Measurements from ENCODE around the gene NCK2. TPM values are rescaled to one million over a fixed set of nuclear protein-coding genes. Genes with fewer than 3 reads are reported as not detected.

The NCK2 gene
- total and polyA plus RNA-seq, 10 of the 15 experiments (the other 5 are each of a cell fraction or from before 2014, with no cell fraction given): 1.2 to 30.9 (median 14.1) TPM

DNA sequence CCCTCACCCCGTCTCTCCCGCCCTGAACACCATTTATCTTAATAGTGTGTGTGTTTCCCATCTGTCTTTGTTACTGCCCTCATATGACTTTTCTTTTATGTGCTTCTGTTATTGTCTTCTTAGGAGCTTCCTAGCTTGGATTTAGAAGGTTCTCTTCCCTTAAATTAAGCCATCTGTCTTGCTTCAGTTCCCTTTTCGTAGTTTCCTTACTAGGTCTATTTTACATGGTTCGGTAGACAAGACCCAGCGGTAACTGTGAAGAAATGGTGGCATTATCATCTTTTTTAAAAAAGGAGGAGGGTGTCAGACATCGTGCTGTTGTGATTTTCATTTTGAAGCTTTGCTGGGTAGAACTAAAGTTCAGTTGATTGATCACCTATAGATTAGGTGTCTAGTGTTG is 10.3 kb downstream of the NCK2 start:
- no peaks in the 10 kb centered on the region for H3K27me3 ChIP-seq (replicated peaks in 1 of 2; ENCODE audit: control insufficient read depth in 2 of 2, insufficient read depth in 2 of 2, low read length in 1 of 2)
- DNase-seq (ENCODE audit: low read depth, low spot score): no peak
- no peak overlapping the region for H2AFZ ChIP-seq (ENCODE audit: control insufficient read depth, low read depth, low read length)
- intact Hi-C loops (cut with micrococcal nuclease; ENCODE audit: unreplicated experiment) (no loop called here), in situ Hi-C loops (cut with MboI) (no loop called here)
- CTCF ChIA-PET: interaction anchor here (1.2 to 2.8 kb wide), 5 partner anchors 8 to 828 kb away, joined by 3 to 24 read pairs (median 4); no protein-coding TSS in a partner anchor
- RAD21 ChIA-PET (ENCODE audit: unreplicated experiment): interaction anchor here (0.6 to 5.8 kb wide), 10 partner anchors 8 to 120 kb away, joined by 3 to 37 read pairs (median 4); no protein-coding TSS in a partner anchor
- H3K4me2 ChIP-seq (ENCODE audit: control insufficient read depth, insufficient read depth): peak overlapping the region; percentile 48
- H3K9me3 ChIP-seq (replicated peaks; ENCODE audit: control insufficient read depth, insufficient read depth, low read length): no peaks in the 10 kb centered on the region
- peak overlapping the region; percentile 49; the same call in 1 of the 2 replicates for H3K27ac ChIP-seq (ENCODE audit: control insufficient read depth, insufficient read depth)
- no peak overlapping the region for H3K9ac ChIP-seq (ENCODE audit: control insufficient read depth, insufficient read depth, low read length)
- BruUV-seq (replicated peaks): no TSS peak
- H3K4me3 ChIP-seq: peak overlapping the region; percentile 49
- peaks cover 81% of the 10 kb centered on the region for H3K79me2 ChIP-seq (ENCODE audit: control insufficient read depth, insufficient read depth, low read length)
- TF ChIP-seq NFIC (IDR thresholded peaks at IDR 0.05; ENCODE audit: low read depth, low read length): 0 out of 2 replicates have a peak, but pooled peaks have one; percentile 11
- TF ChIP-seq HDAC6 (IDR thresholded peaks at IDR 0.05; ENCODE audit: unreplicated experiment): no peak
- 0 out of 2 replicates have a peak, but pooled peaks have one; percentile 4 for TF ChIP-seq RUNX3 (IDR thresholded peaks at IDR 0.05; ENCODE audit: low read length)
- no peak for TF ChIP-seq TARDBP (IDR thresholded peaks at IDR 0.05; ENCODE audit: borderline replicate concordance)
- TF ChIP-seq SPI1 (IDR thresholded peaks at IDR 0.05; ENCODE audit: borderline replicate concordance, insufficient read depth, low read depth, low read length): peak; percentile 63; the same call in 1 of the 2 replicates
- TF ChIP-seq IKZF2 (IDR thresholded peaks at IDR 0.05): peak; percentile 27 to 34; a peak in 3 of 4 replicates
- no peak for TF ChIP-seq WRNIP1 (IDR thresholded peaks at IDR 0.05; ENCODE audit: borderline replicate concordance, low read depth, low read length)
- POLR2A ChIA-PET: interaction anchor here (1.0 to 4.2 kb wide), 4 partner anchors 8 to 49 kb away, joined by 3 to 27 read pairs (median 4); no protein-coding TSS in a partner anchor
- WGBS (ENCODE audit: insufficient coverage, insufficient replicate concordance, low lambda C conversion rate, missing lambda C conversion rate): 59% methylated on average over 6 of the region's 6 CpGs
- no peaks in the 10 kb centered on the region; the same call in 1 of the 2 replicates for H4K20me1 ChIP-seq (ENCODE audit: control insufficient read depth, insufficient read depth)
- H3K4me1 ChIP-seq (ENCODE audit: control insufficient read depth, insufficient read depth, low read length): peaks cover 29% of the 10 kb centered on the region
- ATAC-seq: peak; percentile 32
- no peak for FAIRE-seq
- no peaks in the 10 kb centered on the region; a peak in 1 of 4 replicates for H3K36me3 ChIP-seq (ENCODE audit: control insufficient read depth in 2 of 2, insufficient read depth in 2 of 2, low read length in 1 of 2)
- SMC1A ChIA-PET (ENCODE audit: uncharacterized antibody, unreplicated experiment): interaction anchor here (0.7 to 6.2 kb wide), 18 partner anchors 8 to 119 kb away, joined by 3 to 49 read pairs (median 6); no protein-coding TSS in a partner anchor

Measured in GM12878 (cell line).